ENCODE measurements around the gene KAZN.

Gene KAZN

GRCh38 chr1:15107911-15108310, 509.4 kb downstream of the KAZN start:
- DNase-seq = no peak

GRCh38 chr1:15110128-15110866, 511.8 kb downstream of the KAZN start:
- DNase-seq = no peak

GRCh38 chr1:15110867-15111230, 512.4 kb downstream of the KAZN start:
- DNase-seq = no peak

- DNase-seq = no peak
These were observed 514.7 kb downstream of the KAZN start for GRCh38 chr1:15113146-15113545.

GRCh38 chr1:15114884-15115283, 516.4 kb downstream of the KAZN start:
- no peak for DNase-seq

- DNase-seq = no peak
These were observed 517.3 kb downstream of the KAZN start for GRCh38 chr1:15115542-15116330.

- DNase-seq = no peak
These were observed 518.5 kb downstream of the KAZN start for GRCh38 chr1:15116966-15117365.

- no peak for DNase-seq
These were observed 519.3 kb downstream of the KAZN start for GRCh38 chr1:15117671-15118325.

GRCh38 chr1:15118579-15118978, 520.1 kb downstream of the KAZN start:
- no peak for DNase-seq

- no peak for DNase-seq
These were observed 521.9 kb downstream of the KAZN start for GRCh38 chr1:15120251-15120945.

GRCh38 chr1:15122331-15122730, 523.8 kb downstream of the KAZN start:
- DNase-seq = no peak

GRCh38 chr1:15123270-15123669, 524.8 kb downstream of the KAZN start:
- DNase-seq = no peak

- no peak for DNase-seq
These were observed 525.4 kb downstream of the KAZN start for GRCh38 chr1:15123925-15124324.

GRCh38 chr1:15124362-15125100, 526.0 kb downstream of the KAZN start:
- no peak for DNase-seq

- no peak for DNase-seq
These were observed 526.7 kb downstream of the KAZN start for GRCh38 chr1:15125101-15125745.

- DNase-seq = no peak
These were observed 529.6 kb downstream of the KAZN start for GRCh38 chr1:15128077-15128476.

GRCh38 chr1:15128520-15129313, 530.2 kb downstream of the KAZN start:
- DNase-seq = peak; percentile 28

- DNase-seq = no peak
These were observed 531.5 kb downstream of the KAZN start for GRCh38 chr1:15129944-15130343.

- DNase-seq = no peak
These were observed 532.1 kb downstream of the KAZN start for GRCh38 chr1:15130607-15131006.

- no peak for DNase-seq
These were observed 534.5 kb downstream of the KAZN start for GRCh38 chr1:15132965-15133364.

- no peak for DNase-seq
These were observed 535.8 kb downstream of the KAZN start for GRCh38 chr1:15134285-15134684.

All from NCI-H1105 (cell line).